ENCODE results near the gene RBMS3.

DNA sequence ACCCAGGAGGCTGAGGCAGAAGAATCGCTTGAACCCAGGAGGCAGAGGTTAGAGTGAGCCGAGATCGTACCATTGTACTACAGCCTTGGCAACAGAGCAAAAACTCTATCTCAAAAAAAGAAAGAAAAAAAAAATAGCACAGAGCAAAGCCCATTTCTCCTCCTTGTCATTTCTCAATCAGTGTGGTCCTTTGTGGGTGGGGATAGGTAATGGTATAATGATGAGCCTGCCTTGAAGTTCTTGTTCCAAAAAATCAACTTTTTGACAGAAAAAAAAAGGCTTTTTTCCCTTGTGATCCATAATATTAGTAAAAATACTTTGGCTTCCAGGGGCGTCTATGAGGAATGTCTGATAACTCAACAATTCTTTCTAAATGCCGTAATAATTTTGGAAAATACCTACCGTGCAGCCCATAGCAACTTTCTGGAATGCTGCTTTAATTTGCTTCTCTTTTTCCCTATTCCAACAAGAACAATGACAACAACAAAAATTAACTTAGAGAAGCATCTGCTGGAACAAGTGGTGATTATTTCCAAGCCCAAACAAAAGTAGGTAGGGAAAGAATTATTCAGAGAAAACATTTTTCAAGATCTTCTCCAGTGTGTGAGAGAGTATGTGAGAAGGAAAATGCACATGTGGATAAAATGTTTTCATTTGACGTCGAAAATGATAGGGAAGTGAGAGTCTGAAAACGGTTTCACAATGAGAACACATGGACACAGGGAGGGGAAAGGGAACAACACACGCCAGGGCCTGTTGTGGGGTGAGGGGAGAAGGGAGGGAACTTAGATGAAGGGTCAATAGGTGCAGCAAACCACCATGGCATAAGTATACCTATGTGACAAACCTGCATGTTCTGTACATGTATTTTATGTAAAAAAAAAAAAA is 337.8 kb downstream of the RBMS3 start:
- TF ChIP-seq POLR2A (IDR thresholded peaks at IDR 0.05; ENCODE audit: control extremely low read depth in 1 of 2, low read depth in 2 of 2, low read length in 2 of 2) (no peak), RFX5 (IDR thresholded peaks at IDR 0.05; ENCODE audit: borderline replicate concordance, low read depth, low read length) (no peak)
- TF ChIP-seq, protein P1, sequence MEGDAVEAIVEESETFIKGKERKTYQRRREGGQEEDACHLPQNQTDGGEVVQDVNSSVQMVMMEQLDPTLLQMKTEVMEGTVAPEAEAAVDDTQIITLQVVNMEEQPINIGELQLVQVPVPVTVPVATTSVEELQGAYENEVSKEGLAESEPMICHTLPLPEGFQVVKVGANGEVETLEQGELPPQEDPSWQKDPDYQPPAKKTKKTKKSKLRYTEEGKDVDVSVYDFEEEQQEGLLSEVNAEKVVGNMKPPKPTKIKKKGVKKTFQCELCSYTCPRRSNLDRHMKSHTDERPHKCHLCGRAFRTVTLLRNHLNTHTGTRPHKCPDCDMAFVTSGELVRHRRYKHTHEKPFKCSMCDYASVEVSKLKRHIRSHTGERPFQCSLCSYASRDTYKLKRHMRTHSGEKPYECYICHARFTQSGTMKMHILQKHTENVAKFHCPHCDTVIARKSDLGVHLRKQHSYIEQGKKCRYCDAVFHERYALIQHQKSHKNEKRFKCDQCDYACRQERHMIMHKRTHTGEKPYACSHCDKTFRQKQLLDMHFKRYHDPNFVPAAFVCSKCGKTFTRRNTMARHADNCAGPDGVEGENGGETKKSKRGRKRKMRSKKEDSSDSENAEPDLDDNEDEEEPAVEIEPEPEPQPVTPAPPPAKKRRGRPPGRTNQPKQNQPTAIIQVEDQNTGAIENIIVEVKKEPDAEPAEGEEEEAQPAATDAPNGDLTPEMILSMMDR (IDR thresholded peaks at IDR 0.05; ENCODE audit: control extremely low read depth in 1 of 3, insufficient read depth in 1 of 3, low read depth in 1 of 3, low read length in 3 of 3) = no peak
